SJCRH30 (cell line): Measurements from ENCODE around the gene PALB2. TPM values are rescaled to one million over a fixed set of nuclear protein-coding genes. Genes with fewer than 3 reads are reported as not detected.
A peak's percentile ranks its signal among the peaks of the same experiment; 100 is the strongest.

Experiments
- DNase-seq, 2 experiments: peaks; one replicate each; pipeline ENCODE4 v3.0.0-alpha.2; 2015 to 2020
- H3K27ac ChIP-seq: fragments of 250-450 bp; sonication (Bioruptor Pico); 2 replicates; pipeline ENCODE4 v1.5.1; 2020; ENCODE audit warnings: mild to moderate bottlenecking, moderate library complexity
- H3K27me3 ChIP-seq: fragments of 250-450 bp; sonication (Bioruptor Pico); 2 replicates; pipeline ENCODE4 v1.5.1; 2020; ENCODE audit warnings: mild to moderate bottlenecking, moderate library complexity
- H3K36me3 ChIP-seq: fragments of 250-450 bp; sonication (Bioruptor Pico); 2 replicates; pipeline ENCODE4 v1.5.1; 2020; ENCODE audit warnings: mild to moderate bottlenecking, moderate library complexity
- H3K4me1 ChIP-seq: fragments of 250-450 bp; sonication (Bioruptor Pico); 2 replicates; pipeline ENCODE4 v1.5.1; 2020; ENCODE audit warnings: mild to moderate bottlenecking, moderate library complexity
- H3K4me3 ChIP-seq: fragments of 250-450 bp; sonication (Bioruptor Pico); 2 replicates; pipeline ENCODE4 v1.5.1; 2020; ENCODE audit warnings: mild to moderate bottlenecking, moderate library complexity
- H3K9me3 ChIP-seq: fragments of 250-450 bp; sonication (Bioruptor Pico); replicated peaks from 2 replicates; pipeline ENCODE4 v1.5.1; 2020; ENCODE audit warnings: mild to moderate bottlenecking, moderate library complexity
- total RNA-seq: library from RNA; depleted of rRNA; stranded (reverse); fragments of >200 nt; shearing (Covaris generic); gene quantifications from 2 replicates; pipeline ENCODE4 v1.2.3, GENCODE V29; 2014; rRNA removed

The PALB2 gene
- total RNA-seq, result 21.9 and 25.9 TPM in 2 replicates

- peak within 1 kb of the TSS; percentile 74 for H3K27ac ChIP-seq
- H3K4me1 ChIP-seq, result no peaks in the 10 kb centered on the region
- H3K4me3 ChIP-seq, result peak within 1 kb of the TSS; percentile 77
- no peaks in the 10 kb centered on the region for H3K27me3 ChIP-seq
- peaks cover 29% of the 10 kb centered on the region for H3K36me3 ChIP-seq
- DNase-seq, result peak; percentile 93 to 95
- H3K9me3 ChIP-seq, result no peaks in the 10 kb centered on the region
Observed at GRCh38 chr16:23640931-23641765, at the start of gene PALB2, which contains the start of gene DCTN5. Gene PALB2, minus strand, starts transcription at chr16:23641310. Its CDS starts 153 bp downstream, at chr16:23641157. Gene DCTN5, plus strand, starts transcription at chr16:23641466. Its CDS starts 77 bp downstream, at chr16:23641543.

DNA sequence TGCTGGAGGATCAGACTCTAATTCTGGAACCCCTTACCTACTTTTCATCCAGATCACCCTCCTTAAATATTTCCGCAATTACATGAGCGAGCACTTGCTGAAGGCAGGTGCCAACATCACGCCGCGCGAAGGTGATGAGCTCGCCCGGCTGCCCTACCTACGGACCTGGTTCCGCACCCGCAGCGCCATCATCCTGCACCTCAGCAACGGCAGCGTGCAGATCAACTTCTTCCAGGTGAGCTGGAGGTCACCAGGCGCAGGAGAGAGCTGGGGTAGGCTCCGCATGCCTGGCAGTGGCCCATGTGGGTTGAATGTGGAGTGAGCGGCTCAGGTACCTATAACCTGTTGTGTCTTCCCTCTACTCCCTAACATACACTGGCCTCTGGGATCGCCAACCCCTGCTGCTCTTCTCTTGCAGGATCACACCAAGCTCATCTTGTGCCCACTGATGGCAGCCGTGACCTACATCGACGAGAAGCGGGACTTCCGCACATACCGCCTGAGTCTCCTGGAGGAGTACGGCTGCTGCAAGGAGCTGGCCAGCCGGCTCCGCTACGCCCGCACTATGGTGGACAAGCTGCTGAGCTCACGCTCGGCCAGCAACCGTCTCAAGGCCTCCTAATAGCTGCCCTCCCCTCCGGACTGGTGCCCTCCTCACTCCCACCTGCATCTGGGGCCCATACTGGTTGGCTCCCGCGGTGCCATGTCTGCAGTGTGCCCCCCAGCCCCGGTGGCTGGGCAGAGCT is 48.5 kb upstream of the PALB2 start:
- H3K36me3 ChIP-seq, result peaks cover 52% of the 10 kb centered on the region
- no peaks in the 10 kb centered on the region for H3K9me3 ChIP-seq
- no peaks in the 10 kb centered on the region for H3K4me1 ChIP-seq
- DNase-seq, result no peak
- no peak overlapping the region for H3K27ac ChIP-seq
- no peaks in the 10 kb centered on the region for H3K27me3 ChIP-seq
- no peak overlapping the region for H3K4me3 ChIP-seq

DNA sequence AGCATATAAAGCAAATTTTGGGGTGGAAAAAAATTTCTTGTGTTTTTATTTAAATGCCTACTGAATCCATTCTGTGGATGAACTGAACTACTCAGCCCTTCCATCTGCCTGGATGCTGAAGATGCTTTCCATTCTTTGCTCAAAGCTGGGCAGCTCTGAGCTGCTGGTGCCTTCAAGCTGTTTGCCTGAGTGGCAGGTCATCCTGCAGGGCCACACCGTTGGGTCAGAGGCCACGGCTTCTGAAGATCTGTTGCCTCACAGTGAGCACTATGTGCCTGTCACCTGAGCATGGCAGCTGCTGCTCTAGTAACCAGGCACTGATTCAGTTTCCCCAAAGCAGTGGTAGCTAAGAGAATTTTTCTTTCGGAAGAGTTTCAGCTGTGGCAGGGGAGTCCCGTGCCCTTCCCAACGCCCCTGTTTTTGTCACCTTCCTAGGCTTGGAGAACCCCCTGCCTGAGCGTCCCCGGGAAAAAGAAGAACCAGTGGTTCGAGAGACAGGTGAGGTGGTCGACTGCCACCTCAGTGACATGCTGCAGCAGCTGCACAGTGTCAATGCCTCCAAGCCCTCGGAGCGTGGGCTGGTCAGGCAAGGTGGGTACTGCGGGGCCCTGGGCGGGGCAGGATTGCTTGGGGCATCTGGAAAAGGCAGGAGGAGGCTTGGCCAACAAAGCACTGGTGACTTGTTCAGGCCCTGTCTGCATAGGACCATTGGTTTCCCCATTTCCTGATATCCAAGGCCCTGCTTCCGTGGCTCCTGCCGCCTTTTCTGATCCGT is 46.1 kb upstream of the PALB2 start:
- Histone ChIP-seq H3K27me3 (no peaks in the 10 kb centered on the region), H3K27ac (no peak overlapping the region), H3K4me1 (no peaks in the 10 kb centered on the region), H3K4me3 (no peak overlapping the region), H3K36me3 (peaks cover 67% of the 10 kb centered on the region), H3K9me3 (no peaks in the 10 kb centered on the region)
- DNase-seq, result no peak

DNA sequence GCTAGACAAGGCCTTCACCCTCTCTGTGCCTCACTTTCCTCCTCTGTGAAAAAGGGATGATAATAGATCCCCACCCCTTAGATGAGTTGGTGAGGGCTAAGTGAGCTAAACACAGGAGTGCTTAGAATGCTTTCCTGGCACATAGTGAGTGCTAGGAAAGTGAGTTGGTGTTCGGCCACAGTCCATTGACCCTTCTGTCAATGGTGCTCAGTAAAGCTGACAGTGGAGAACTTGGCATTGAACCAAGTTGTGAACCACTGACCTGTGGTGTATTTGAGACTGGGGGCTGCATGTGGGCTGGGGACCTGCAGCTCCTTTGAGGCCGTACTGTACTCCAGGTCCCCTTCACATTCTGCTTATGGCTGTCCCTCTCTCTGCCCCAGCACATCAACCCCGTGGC is 42.4 kb upstream of the PALB2 start:
- Histone ChIP-seq H3K27ac (no peak overlapping the region), H3K27me3 (no peaks in the 10 kb centered on the region), H3K36me3 (peaks cover 73% of the 10 kb centered on the region), H3K4me3 (no peak overlapping the region), H3K9me3 (no peaks in the 10 kb centered on the region), H3K4me1 (no peaks in the 10 kb centered on the region)
- no peak for DNase-seq

- Histone ChIP-seq H3K4me1 (no peaks in the 10 kb centered on the region), H3K27me3 (no peaks in the 10 kb centered on the region), H3K36me3 (peaks cover 60% of the 10 kb centered on the region), H3K4me3 (no peak overlapping the region), H3K27ac (no peak overlapping the region), H3K9me3 (no peaks in the 10 kb centered on the region)
- DNase-seq, result no peak
Observed at GRCh38 chr16:23682181-23682580, 41.1 kb upstream of the PALB2 start.

DNA sequence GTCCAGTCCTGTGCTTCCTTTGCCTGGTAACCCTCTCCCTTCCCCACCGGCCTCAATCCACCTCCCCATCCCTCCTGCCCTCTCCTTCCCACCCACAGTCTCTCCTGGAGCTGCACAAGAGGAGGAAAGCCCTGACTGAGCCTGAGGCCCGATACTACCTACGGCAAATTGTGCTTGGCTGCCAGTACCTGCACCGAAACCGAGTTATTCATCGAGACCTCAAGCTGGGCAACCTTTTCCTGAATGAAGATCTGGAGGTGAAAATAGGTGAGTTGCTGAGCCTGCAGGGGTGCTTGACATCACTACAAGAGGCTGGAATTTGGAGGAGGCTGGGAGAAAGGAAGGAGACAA is 38.9 kb upstream of the PALB2 start:
- Histone ChIP-seq H3K27me3 (no peaks in the 10 kb centered on the region), H3K9me3 (no peaks in the 10 kb centered on the region), H3K27ac (no peak overlapping the region; the same call in 1 of the 2 replicates), H3K4me1 (no peaks in the 10 kb centered on the region), H3K4me3 (peak overlapping the region; percentile 93), H3K36me3 (peaks cover 38% of the 10 kb centered on the region)
- no peak for DNase-seq

DNA sequence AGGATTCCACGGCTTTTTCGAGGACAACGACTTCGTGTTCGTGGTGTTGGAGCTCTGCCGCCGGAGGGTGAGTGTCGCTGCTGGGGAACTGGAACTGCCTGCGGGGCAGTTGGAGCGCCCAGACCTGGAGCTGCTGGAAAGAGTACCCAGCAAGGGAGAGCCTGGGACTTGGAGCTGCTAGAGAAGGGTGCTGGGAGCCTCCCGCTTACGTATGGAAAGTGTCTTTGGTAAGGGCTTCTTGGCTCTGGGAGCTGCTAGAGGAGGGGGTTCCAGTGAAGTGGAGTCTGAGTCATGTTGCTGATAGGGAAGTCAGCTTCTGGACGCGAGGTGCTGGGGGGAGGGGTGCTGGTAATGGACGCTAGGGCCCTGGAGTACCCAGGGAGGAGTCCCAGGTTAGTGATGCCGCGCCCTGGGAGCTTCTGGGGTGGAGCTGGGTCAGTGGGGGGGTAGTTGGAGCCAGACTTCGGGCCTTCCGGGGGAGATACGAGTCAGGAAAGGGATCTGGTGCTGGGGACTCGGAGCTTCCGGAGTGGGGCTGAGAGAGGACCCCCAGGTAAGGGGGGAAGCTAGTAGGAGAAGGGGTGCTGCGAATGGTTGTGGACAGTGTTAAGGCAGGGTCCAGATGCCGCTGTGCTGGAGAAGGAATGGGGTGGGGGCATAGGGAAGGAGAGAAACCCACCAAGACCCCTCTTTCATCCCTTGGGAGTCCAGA is 38.3 kb upstream of the PALB2 start:
- Histone ChIP-seq H3K4me3 (peak overlapping the region; percentile 93), H3K4me1 (no peaks in the 10 kb centered on the region), H3K27ac (peak overlapping the region; percentile 73), H3K36me3 (peaks cover 36% of the 10 kb centered on the region), H3K27me3 (no peaks in the 10 kb centered on the region), H3K9me3 (no peaks in the 10 kb centered on the region)
- DNase-seq, result peak; percentile 38 to 45

- peaks cover 30% of the 10 kb centered on the region for H3K36me3 ChIP-seq
Observed at GRCh38 chr16:23678430-23679273, 37.5 kb upstream of the PALB2 start, which contains the start of gene PLK1. Gene PLK1, plus strand, starts transcription at chr16:23678889. Its CDS starts 44 bp downstream, at chr16:23678933.

DNA sequence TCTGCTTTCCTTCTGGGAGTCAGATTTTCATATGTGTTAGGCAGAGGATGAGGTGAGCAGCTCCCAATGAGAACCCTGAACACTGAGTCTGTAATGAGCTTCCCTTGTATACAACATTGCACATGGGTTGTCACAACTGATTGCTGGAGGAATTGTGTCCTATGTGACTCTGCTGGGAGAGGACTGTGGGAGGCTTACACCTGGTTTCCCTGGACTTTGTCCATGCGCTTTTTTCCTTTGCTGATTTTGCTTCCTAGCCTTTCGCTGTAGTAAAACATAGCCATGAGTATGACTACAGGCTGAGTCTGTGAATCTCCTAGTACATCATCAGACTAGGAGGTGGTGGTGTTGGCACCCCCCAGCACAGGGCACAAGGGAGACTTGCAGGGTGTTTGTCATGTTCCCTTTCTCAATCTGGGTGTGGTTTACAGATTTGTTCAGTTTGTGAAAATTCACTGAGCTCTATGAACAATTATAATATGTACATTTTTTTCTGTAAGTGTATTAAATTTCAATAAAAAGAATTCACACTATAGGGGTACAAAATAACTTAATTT is 35.9 kb upstream of the PALB2 start:
- Histone ChIP-seq H3K27ac (no peak overlapping the region), H3K4me3 (no peak overlapping the region), H3K27me3 (no peaks in the 10 kb centered on the region), H3K9me3 (no peaks in the 10 kb centered on the region), H3K4me1 (no peaks in the 10 kb centered on the region), H3K36me3 (peaks cover 21% of the 10 kb centered on the region)
- no peak for DNase-seq

More at GRCh38 chr16:23678430-23679273, 37.5 kb upstream of the PALB2 start, which contains the start of gene PLK1:
- no peaks in the 10 kb centered on the region for H3K27me3 ChIP-seq
- peak within 1 kb of the TSS; percentile 73 for H3K27ac ChIP-seq
- no peaks in the 10 kb centered on the region for H3K9me3 ChIP-seq
- H3K4me3 ChIP-seq, result peak within 1 kb of the TSS; percentile 93
- DNase-seq, result peak; percentile 83 to 85
- H3K4me1 ChIP-seq, result no peaks in the 10 kb centered on the region

GRCh38 chr16:23673971-23674614 is 33.0 kb upstream of the PALB2 start:
- Histone ChIP-seq H3K27ac (no peak overlapping the region), H3K36me3 (no peaks in the 10 kb centered on the region; the same call in 1 of the 2 replicates)
- no peak for DNase-seq

GRCh38 chr16:23670137-23670776 is 29.1 kb upstream of the PALB2 start:
- H3K27me3 ChIP-seq, result no peaks in the 10 kb centered on the region
- no peak overlapping the region for H3K4me3 ChIP-seq
- no peaks in the 10 kb centered on the region for H3K9me3 ChIP-seq
- DNase-seq, result no peak
- H3K4me1 ChIP-seq, result no peaks in the 10 kb centered on the region
- no peak overlapping the region for H3K27ac ChIP-seq
- H3K36me3 ChIP-seq, result peaks cover 21% of the 10 kb centered on the region

More at GRCh38 chr16:23673971-23674614, 33.0 kb upstream of the PALB2 start:
- H3K4me1 ChIP-seq, result no peaks in the 10 kb centered on the region
- H3K4me3 ChIP-seq, result no peak overlapping the region
- H3K9me3 ChIP-seq, result no peaks in the 10 kb centered on the region
- H3K27me3 ChIP-seq, result no peaks in the 10 kb centered on the region

DNA sequence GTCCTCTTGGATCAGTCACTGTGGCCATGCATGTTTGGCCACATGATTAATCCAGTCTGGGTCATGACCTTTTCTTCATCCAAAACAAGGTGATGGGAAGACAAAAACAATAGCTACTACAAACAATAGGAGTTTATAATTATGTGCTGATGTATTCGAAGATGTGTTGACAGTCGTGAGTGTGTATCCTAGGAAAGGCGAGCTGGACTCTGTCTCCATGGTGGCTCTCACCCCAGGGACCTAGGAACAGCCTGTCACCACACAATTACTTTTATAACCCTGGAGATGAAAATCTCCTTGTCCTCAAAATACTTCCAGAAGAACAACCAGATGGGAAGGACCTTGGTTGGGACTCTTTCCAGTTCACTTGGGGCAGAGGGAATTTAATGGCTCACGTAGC is 27.8 kb upstream of the PALB2 start:
- Histone ChIP-seq H3K4me1 (no peaks in the 10 kb centered on the region), H3K27me3 (no peaks in the 10 kb centered on the region), H3K4me3 (no peak overlapping the region), H3K36me3 (peaks cover 33% of the 10 kb centered on the region), H3K27ac (no peak overlapping the region), H3K9me3 (no peaks in the 10 kb centered on the region)
- DNase-seq, result no peak
